Progenitor cell of endocrine pancreas (in vitro differentiated cells): ENCODE measurements around the gene SETD9. TPM values are rescaled to one million over a fixed set of nuclear protein-coding genes. Genes with fewer than 3 reads are reported as not detected.

Experiments
- DNase-seq: peaks from one replicate; pipeline ENCODE4 v3.0.0; 2021; ENCODE audit warnings: low spot score; ENCODE audit not compliant: unreplicated experiment
- H3K27ac Mint-ChIP-seq: 2 replicates; pipeline ENCODE4 v1.8.0; 2021; ENCODE audit warnings: mild to moderate bottlenecking, moderate library complexity, mixed read lengths
- H3K27me3 Mint-ChIP-seq: 2 replicates; pipeline ENCODE4 v1.8.0; 2021; ENCODE audit warnings: mixed read lengths
- H3K36me3 Mint-ChIP-seq: 2 replicates; pipeline ENCODE4 v1.8.0; 2022; ENCODE audit warnings: mixed read lengths; ENCODE audit not compliant: insufficient read depth
- H3K4me1 Mint-ChIP-seq: 2 replicates; pipeline ENCODE4 v1.8.0; 2021; ENCODE audit warnings: low read depth, mixed read lengths
- H3K4me3 Mint-ChIP-seq: 2 replicates; pipeline ENCODE4 v1.8.0; 2021; ENCODE audit warnings: low read depth, mild to moderate bottlenecking, moderate library complexity, mixed read lengths
- H3K9me3 Mint-ChIP-seq: 2 replicates; pipeline ENCODE4 v1.8.0; 2021; ENCODE audit warnings: low read depth, mixed read lengths
- CTCF ChIP-seq: fragments of 200-600 bp; sonication (generic); IDR thresholded peaks from one replicate; pipeline ENCODE4 v1.5.0; 2021; ENCODE audit warnings: antibody characterized with exemption, mild to moderate bottlenecking; ENCODE audit not compliant: unreplicated experiment
- total RNA-seq: library from RNA; stranded (reverse); gene quantifications from 2 replicates; pipeline ENCODE4 v1.2.1, GENCODE V29; 2021

SETD9 gene
- total RNA-seq, 1 donor from 2014 or later: 17.7 TPM

- no peaks in the 10 kb centered on the region for H3K27me3 Mint-ChIP-seq
- no peak overlapping the region for H3K4me3 Mint-ChIP-seq
- peaks cover 56% of the 10 kb centered on the region for H3K36me3 Mint-ChIP-seq
- H3K9me3 Mint-ChIP-seq: peaks cover 19% of the 10 kb centered on the region
- no peak for TF ChIP-seq CTCF
- no peak for DNase-seq
- H3K4me1 Mint-ChIP-seq: peaks cover 5% of the 10 kb centered on the region
- H3K27ac Mint-ChIP-seq: no peak overlapping the region
Measured at GRCh38 chr5:56922922-56923321, 13.5 kb downstream of the SETD9 start.

GRCh38 chr5:56934325-56934724, 24.9 kb downstream of the SETD9 start:
- H3K36me3 Mint-ChIP-seq: peaks cover 24% of the 10 kb centered on the region
- H3K9me3 Mint-ChIP-seq: no peaks in the 10 kb centered on the region
- no peak for TF ChIP-seq CTCF
- no peak for DNase-seq
- H3K27me3 Mint-ChIP-seq: no peaks in the 10 kb centered on the region
- H3K27ac Mint-ChIP-seq: no peak overlapping the region
- no peak overlapping the region for H3K4me3 Mint-ChIP-seq
- H3K4me1 Mint-ChIP-seq: no peaks in the 10 kb centered on the region

- Mint-ChIP-seq H3K4me1 (no peaks in the 10 kb centered on the region), H3K36me3 (peaks cover 27% of the 10 kb centered on the region), H3K9me3 (no peaks in the 10 kb centered on the region), H3K4me3 (no peak overlapping the region), H3K27me3 (no peaks in the 10 kb centered on the region), H3K27ac (no peak overlapping the region)
- DNase-seq: no peak
- no peak for TF ChIP-seq CTCF
Measured at GRCh38 chr5:56938858-56939257, 29.5 kb downstream of the SETD9 start.

GRCh38 chr5:56941981-56942380, 32.6 kb downstream of the SETD9 start:
- Mint-ChIP-seq H3K27me3 (no peaks in the 10 kb centered on the region), H3K4me3 (no peak overlapping the region), H3K9me3 (no peaks in the 10 kb centered on the region), H3K4me1 (no peaks in the 10 kb centered on the region), H3K36me3 (peaks cover 28% of the 10 kb centered on the region), H3K27ac (no peak overlapping the region)
- TF ChIP-seq CTCF: no peak
- no peak for DNase-seq

- no peaks in the 10 kb centered on the region for H3K27me3 Mint-ChIP-seq
- no peak overlapping the region for H3K4me3 Mint-ChIP-seq
- no peak for TF ChIP-seq CTCF
- peaks cover 18% of the 10 kb centered on the region for H3K36me3 Mint-ChIP-seq
- H3K9me3 Mint-ChIP-seq: no peaks in the 10 kb centered on the region
- peaks cover 10% of the 10 kb centered on the region for H3K4me1 Mint-ChIP-seq
- no peak for DNase-seq
- H3K27ac Mint-ChIP-seq: no peak overlapping the region
Measured at GRCh38 chr5:56947052-56947451, 37.7 kb downstream of the SETD9 start.
